ENCODE measurements around the gene LYRM7.
"Not testable (repeated sequence)": the region's sequence is repeated elsewhere in the genome, so short reads cannot be mapped to it uniquely, and the experiment has no call there.

Gene LYRM7

DNA sequence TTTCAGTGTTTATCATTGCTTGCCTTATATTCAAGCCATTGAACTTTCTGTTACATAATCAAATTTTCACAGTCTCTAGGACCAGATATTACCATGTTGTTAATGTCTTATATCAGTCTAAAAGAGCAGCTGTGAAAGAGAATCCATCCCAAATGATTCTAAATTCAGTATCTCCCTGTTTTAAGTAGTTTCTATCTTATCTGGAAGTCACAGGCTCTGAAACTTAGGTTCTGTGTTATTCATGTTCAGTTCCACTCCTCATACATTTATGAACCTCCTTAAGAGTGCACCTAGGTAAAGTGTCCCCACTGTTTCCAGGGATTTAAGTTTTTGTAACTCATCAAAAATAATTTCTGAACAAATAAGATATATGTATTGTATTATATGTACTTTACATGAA lies 9.7 kb downstream of the LYRM7 start:
- DNase-seq (ENCODE audit: low read depth in 2 of 2): no peak

GRCh38 chr5:131182839-131183238 lies 12.1 kb downstream of the LYRM7 start:
- no peak for DNase-seq (ENCODE audit: low read depth in 2 of 2)

DNA sequence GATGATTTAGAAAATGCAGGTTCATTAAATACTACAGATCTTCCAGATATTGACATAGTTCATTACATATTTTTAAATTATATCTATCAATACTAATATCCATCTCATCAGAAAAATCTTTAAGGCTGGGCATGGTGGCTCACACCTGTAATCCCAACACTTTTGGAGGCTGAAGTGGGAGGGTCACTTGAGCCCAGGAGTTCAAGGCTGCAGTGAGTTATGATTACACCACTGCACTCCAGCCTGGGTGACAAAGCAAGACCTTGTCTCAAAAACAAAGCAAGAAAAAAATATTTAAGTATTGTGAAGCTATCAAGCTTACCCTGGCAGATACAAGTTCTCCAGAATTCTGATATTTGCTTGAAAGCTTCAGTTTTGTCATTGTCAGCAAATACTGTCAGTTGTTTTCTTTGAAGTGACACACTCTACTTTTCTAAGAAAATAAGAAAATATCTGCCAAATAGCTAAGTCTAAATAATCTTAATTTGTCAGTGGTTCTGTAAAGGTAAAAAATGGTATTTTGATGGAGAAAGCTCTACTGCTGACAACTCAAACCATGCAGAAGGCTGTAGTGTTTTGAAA lies 14.9 kb downstream of the LYRM7 start:
- no peak for DNase-seq (ENCODE audit: low read depth in 2 of 2)

GRCh38 chr5:131186561-131187256 lies 16.0 kb downstream of the LYRM7 start:
- no peak for DNase-seq (ENCODE audit: low read depth in 2 of 2)

GRCh38 chr5:131193106-131193505 lies 22.4 kb downstream of the LYRM7 start:
- no peak for DNase-seq (ENCODE audit: low read depth in 2 of 2)

GRCh38 chr5:131193897-131194296 lies 23.2 kb downstream of the LYRM7 start:
- DNase-seq (ENCODE audit: low read depth in 2 of 2): not testable (repeated sequence)

GRCh38 chr5:131194725-131195124 lies 24.0 kb downstream of the LYRM7 start:
- DNase-seq (ENCODE audit: low read depth in 2 of 2): no peak

DNA sequence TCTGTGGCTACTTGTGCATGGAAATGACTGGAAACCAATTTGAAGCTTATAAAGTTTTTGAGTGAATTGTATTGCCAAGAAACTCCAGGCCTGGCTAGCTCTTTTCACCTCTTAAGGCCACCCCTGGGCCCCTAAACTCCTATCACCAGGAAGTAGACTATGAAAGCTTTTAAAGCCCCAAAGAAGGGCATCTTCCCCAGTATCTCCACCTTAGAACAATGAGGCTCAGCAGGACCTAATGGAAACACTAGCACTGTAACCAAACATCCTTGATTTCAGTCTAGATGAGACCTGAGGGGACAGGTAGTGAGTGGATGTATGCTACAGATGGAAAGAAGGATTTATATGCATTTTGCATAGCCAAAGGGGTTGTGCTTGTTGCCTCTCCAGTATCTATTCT lies 25.0 kb downstream of the LYRM7 start:
- DNase-seq (ENCODE audit: low read depth in 2 of 2): no peak

DNA sequence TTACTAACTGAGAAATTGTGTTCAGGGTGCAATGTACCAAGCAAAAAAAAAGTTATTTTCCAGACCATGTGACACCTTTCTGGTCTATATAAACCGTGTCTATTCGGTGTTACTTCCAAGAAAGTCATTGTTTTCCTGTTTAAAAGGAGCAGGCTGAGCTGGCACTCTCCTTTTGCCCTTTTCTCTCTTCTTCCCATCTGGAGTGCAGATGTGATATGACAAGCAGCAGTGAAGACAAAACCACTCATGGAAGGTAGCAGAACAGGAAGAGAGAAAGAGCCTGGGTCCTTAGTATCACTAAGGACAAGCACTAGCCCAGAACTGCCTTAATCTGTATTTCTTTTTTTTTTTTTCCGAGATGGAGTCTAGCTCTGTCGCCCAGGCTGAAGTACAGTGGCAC lies 25.6 kb downstream of the LYRM7 start:
- no peak for DNase-seq (ENCODE audit: low read depth in 2 of 2)

- no peak for DNase-seq (ENCODE audit: low read depth in 2 of 2)
Observed at GRCh38 chr5:131198625-131199024, 27.9 kb downstream of the LYRM7 start.

DNA sequence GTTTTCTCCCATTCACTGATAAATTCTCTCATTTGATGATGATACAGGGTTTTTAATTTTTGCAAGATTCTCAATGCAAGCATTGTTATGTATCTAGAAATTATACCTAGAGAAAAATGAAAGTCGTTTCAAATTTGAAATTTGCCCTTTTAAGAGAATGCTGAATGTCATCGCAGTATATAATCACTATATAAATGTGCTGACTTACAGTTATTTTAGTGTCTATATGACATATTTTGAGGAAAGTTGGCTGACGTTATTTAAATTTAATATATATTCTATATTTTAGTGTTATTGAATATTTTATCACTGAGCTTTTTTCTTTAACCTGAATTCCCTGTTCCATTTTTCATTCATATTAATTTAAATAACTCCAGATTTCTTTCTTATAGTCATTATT lies 29.8 kb downstream of the LYRM7 start:
- no peak for DNase-seq (ENCODE audit: low read depth in 2 of 2)

GRCh38 chr5:131204964-131205363 lies 34.2 kb downstream of the LYRM7 start:
- DNase-seq (ENCODE audit: low read depth in 2 of 2): no peak

DNA sequence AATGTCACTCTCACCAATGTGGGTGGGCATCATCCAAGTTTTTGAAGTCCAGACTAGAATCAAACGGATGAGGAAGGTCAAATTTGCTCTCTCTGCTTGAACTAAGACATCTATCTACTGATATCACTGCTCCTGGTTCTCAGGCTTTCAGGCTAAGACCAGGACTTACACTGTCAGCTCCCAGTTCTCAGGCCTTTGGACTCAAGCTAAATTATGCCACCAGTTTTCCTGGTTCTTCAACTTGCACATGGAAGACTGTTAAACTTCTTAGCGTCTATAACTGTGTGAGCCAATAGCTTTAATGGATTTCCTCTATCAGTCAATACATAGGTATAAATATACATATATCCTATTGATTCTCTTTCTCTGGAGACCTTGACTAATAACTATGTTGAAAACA lies 35.3 kb downstream of the LYRM7 start:
- DNase-seq (ENCODE audit: low read depth in 2 of 2): no peak

- DNase-seq (ENCODE audit: low read depth in 2 of 2): no peak
Observed at GRCh38 chr5:131206772-131207171, 36.0 kb downstream of the LYRM7 start.

DNA sequence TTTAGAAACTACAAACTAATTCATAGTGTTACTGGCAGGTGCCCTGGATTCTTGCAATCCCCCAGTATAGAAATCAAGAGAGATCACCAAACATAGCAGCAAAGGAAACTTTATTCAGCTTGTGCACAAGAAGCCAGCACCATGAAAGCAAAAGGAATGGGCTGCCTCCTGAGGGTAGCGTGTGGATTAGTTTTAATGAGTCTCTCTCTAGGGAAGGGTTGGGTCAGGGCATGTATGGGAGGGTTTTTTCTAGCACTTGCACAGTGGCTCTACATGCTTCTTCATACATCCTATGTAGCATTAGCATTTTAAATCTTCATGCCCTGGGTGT lies 38.4 kb downstream of the LYRM7 start:
- no peak for DNase-seq (ENCODE audit: low read depth in 2 of 2)

DNA sequence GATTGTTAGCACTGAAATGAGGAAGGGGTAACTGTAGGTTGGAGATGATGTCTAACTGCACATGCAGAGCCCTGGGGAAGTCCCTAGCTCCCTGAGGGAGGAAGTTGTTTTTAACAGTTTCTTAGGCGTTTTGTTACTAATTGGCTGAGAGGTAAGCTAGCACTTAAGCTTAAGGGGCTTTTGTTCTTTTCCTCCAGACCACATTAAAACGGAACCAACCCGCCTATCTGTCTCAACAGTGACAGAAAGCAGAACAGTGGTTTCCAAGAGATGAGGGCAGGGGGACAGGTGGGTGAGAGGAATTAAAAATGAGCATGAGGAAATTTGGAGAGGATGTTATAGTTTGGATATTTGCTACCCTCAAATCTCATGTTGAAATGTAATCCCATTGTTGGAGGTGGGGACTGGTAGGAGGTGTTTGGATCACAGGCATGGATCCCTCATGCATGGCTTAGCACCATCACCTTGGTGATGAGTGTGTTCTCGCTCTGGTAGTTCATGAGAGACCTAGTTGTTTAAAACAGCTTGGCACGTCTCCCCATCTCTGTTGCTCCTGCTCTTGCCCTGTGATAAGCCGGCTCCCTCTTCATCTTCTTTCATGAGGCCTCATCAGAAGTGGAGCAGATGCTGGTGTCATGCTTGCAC lies 38.9 kb downstream of the LYRM7 start:
- no peak for DNase-seq (ENCODE audit: low read depth in 2 of 2)

DNA sequence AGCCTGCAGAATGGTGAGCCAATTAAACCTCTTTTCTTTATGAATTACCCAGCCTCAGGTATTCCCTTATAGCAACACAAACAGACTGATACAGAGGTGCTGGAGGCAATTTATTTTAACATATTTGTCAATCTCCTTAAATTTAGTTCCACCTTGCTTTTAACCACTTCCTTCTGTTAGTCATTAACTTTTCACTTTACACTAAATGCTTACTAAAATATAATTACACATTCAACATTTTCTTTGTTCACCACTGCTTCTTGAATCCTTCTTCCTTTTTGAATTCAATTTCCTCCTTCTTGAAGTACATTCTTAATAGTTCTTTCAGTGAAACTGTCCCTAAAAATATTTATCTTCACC lies 39.4 kb downstream of the LYRM7 start:
- no peak for DNase-seq (ENCODE audit: low read depth in 2 of 2)

DNA sequence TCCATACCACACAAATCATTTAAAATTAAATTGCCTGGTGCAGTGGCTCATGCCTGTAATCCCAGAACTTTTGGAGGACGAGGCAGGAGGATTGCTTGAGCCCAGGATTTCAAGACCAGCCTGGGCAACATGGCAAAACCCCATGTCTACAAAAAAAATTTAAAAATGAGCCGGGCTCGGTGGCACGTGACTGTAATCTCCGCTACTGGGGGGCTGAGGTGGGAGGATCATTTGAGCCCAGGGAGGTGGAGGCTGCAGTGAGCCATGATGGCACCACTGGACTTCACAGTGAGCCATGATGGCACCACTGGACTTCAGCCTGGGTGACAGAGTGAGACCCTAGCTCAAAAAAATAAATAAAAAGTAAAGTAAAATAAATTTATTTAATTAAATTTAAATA lies 40.9 kb downstream of the LYRM7 start:
- DNase-seq (ENCODE audit: low read depth in 2 of 2): no peak

- DNase-seq (ENCODE audit: low read depth in 2 of 2): no peak
Observed at GRCh38 chr5:131212471-131213021, 41.8 kb downstream of the LYRM7 start.

DNA sequence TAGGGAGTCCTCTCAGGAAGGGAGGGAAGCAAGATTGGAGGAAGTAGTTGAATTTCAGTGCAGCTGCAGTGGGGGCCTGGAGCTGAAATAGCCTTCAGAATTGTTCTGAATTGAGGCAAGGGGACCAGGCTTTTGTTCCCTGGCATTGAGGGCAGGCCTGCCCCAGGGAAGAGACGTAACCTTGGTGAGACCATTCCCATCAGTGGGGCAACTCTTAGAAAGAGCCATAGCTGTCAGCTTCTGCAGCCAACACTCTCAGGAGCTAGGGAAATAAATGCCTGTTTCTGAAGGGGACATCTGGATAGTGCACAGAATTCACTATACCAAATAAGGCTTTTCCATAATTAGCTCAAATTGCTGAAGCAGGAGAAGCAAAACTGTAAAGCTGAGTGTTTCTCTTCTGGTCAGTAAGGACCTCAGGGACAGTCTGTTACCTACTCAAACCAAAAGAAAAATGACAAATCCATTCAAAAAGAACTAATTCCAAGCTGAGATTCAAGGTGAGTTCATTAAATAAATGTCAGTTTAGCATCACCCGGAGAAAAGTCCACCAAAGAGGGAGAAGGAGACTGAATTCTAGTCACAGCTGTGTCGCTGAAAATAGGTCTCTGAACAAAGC lies 44.0 kb downstream of the LYRM7 start:
- no peak for DNase-seq (ENCODE audit: low read depth in 2 of 2)

DNA sequence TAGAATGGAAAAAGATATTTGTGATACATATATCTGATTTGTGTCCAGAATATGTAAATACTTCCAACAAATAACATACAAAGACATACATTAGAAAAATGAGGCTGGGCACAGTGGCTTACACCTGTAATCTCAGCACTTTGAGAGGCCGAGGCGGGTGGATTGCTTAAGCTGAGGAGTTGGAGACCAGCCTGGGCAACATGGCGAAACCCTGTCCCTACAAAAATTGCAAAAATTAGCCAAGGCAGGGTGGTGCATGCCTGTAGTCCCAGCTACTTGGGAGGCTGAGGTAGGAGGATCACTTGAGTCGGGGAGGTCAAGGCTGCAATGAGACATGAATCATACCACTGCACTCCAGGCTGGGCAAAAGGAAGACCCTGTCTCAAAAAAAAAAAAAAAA lies 47.0 kb downstream of the LYRM7 start:
- no peak for DNase-seq (ENCODE audit: low read depth in 2 of 2)

DNA sequence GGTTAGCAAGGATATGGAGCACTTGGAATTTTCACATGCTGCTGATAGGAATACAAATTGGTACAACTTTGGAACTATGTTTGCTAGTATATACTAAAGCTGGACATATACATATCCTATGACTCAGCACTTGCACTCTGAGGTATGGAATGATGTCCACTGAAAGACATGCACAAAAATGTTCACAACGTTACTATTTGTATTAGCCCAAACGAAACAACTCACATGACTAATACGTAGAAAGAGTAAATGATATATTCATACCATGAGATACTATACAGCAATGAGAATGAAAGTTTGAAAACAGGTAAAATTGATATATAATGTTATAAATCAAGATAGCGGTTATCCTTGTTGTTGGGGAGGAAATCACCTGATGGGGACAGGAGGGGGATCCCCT lies 47.6 kb downstream of the LYRM7 start:
- DNase-seq (ENCODE audit: low read depth in 2 of 2): no peak

DNA sequence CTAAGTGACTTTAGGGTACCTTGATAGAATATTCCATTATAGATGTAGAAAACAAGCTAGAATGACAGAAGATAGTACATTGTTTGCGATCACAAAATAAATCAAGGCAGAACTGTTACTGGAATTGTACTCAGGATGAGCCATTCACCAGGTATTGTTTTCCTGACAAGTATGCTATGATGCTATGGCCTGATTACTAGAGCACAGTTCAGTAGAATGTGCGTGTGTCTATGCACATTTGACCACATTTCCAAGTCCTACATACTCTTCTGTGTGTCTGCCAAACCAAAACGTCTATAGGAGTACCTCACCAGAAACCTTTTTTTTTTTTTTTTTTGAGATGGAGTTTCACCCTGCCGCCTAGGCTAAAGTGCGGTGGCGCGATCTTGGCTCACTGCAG lies 49.8 kb downstream of the LYRM7 start:
- no peak for DNase-seq (ENCODE audit: low read depth in 2 of 2)

Measured in fibroblast of skin of left biceps (primary cell).